Panc1 (cell line): ENCODE measurements around the gene CLINT1. TPM values are rescaled to one million over a fixed set of nuclear protein-coding genes. Genes with fewer than 3 reads are reported as not detected.

Experiments used
- ATAC-seq: fragments of 200-7000 bp; cut with Tn5 transposase; 2 replicates; pipeline ENCODE4 v1.9.1; 2020; ENCODE audit warnings: mild to moderate bottlenecking, moderate library complexity
- BruUV-seq: library from RNA; stranded (reverse); fragments of 400-500 nt; replicated peaks from 2 replicates; lab custom pipeline; 2021; lab: Mats Ljungman, UMichigan
- CTCF ChIA-PET: fragments of 300-600 bp; sonication (Branson Sonifier 250); formaldehyde crosslinking; loops from one replicate; lab custom pipeline; 2022; ENCODE audit warnings: antibody characterized with exemption; lab: Charles Lee
- POLR2A ChIA-PET: fragments of 300-600 bp; sonication (Branson Sonifier 250); formaldehyde crosslinking; loops from one replicate; lab custom pipeline; 2022; ENCODE audit warnings: antibody characterized with exemption; lab: Charles Lee
- DNase-seq: peaks from one replicate; pipeline ENCODE4 v3.0.0-alpha.2; 2010; ENCODE audit warnings: low read depth, low spot score
- H3K27ac ChIP-seq: 2 replicates; pipeline ENCODE4 v1.5.1; 2011; ENCODE audit warnings: mild to moderate bottlenecking, low read length, inconsistent platforms
- H3K27me3 ChIP-seq: fragments of 200-500 bp; sonication (Bioruptor generic); 2 replicates; pipeline ENCODE4 v1.6.0; 2014; ENCODE audit warnings: low read length, inconsistent platforms; ENCODE audit not compliant: control insufficient read depth, insufficient read depth
- H3K36me3 ChIP-seq: fragments of 200-500 bp; sonication (Bioruptor generic); 2 replicates; pipeline ENCODE4 v1.5.1; 2014; ENCODE audit warnings: inconsistent platforms, mild to moderate bottlenecking, low read length, moderate library complexity; ENCODE audit not compliant: control insufficient read depth, insufficient read depth
- H3K4me1 ChIP-seq: 2 replicates; pipeline ENCODE4 v1.5.1; 2011; ENCODE audit warnings: inconsistent platforms, mild to moderate bottlenecking, low read length, moderate library complexity; ENCODE audit not compliant: control insufficient read depth, insufficient read depth
- H3K4me3 ChIP-seq, 2 experiments: 2 replicates each; pipeline ENCODE4 v1.5.1; 2011 to 2012; ENCODE audit warnings: low read depth in 2 of 2, low read length in 2 of 2, mild to moderate bottlenecking in 2 of 2, inconsistent platforms in 1 of 2, moderate library complexity in 1 of 2
- H3K9me3 ChIP-seq: fragments of 200-500 bp; sonication (Bioruptor generic); 2 replicates; pipeline ENCODE4 v1.5.1; 2014; ENCODE audit warnings: low read depth, mild to moderate bottlenecking, inconsistent platforms, low read length, moderate library complexity; ENCODE audit not compliant: control insufficient read depth, insufficient read depth
- CTCF ChIP-seq: fragments of 450-650 bp; IDR thresholded peaks from 2 replicates; pipeline ENCODE4 v1.5.1; 2017; ENCODE audit warnings: mild to moderate bottlenecking
- POLR2AphosphoS5 ChIP-seq: IDR thresholded peaks from 2 replicates; pipeline ENCODE4 v1.6.1; 2012; ENCODE audit warnings: mild to moderate bottlenecking, low read depth, low read length, moderate library complexity
- REST ChIP-seq, 2 experiments: IDR thresholded peaks; 2 replicates each; pipeline ENCODE4 v1.6.1; 2011 to 2012; ENCODE audit warnings: low read depth in 2 of 2, control low read depth in 1 of 2, low read length in 1 of 2, mild to moderate bottlenecking in 1 of 2, moderate library complexity in 1 of 2; ENCODE audit not compliant: insufficient read depth in 1 of 2
- TCF7L2 ChIP-seq: IDR thresholded peaks from 2 replicates; pipeline ENCODE4 v1.6.1; 2011; ENCODE audit warnings: mild to moderate bottlenecking, low read depth, low read length, inconsistent platforms
- in situ Hi-C: cut with HindIII; loops from 2 replicates; pipeline ENCODE4 v1.10.0; 2016; ENCODE audit warnings: low sequenced_read_pairs, low pct_unique_long_range_greater_than_20kb
- intact Hi-C: fragments of 100-400 bp; cut with micrococcal nuclease; formaldehyde crosslinking; loops from one replicate; pipeline ENCODE4 v1.10.0; 2022; ENCODE audit not compliant: unreplicated experiment
- total RNA-seq: library from RNA; stranded (reverse); gene quantifications from one replicate; pipeline ENCODE4 v1.2.1, GENCODE V29; 2021; ENCODE audit not compliant: unreplicated experiment

Gene CLINT1
- total RNA-seq, 1 experiment from 2014 or later, result 81.6 TPM

GRCh38 chr5:157800137-157800536 is 58.8 kb downstream of the CLINT1 start:
- Histone ChIP-seq H3K9me3 (no peaks in the 10 kb centered on the region), H3K27ac (no peak overlapping the region), H3K4me3 (no peak overlapping the region), H3K4me1 (no peaks in the 10 kb centered on the region), H3K27me3 (no peaks in the 10 kb centered on the region), H3K36me3 (peaks cover 18% of the 10 kb centered on the region)
- DNase-seq (no peak), ATAC-seq (no peak)
- ChIA-PET CTCF (no interaction called here), POLR2A (interaction anchor here (0.6 kb wide), 1 partner anchor 9 kb away, joined by 3 read pairs; no protein-coding TSS in a partner anchor)
- in situ Hi-C loops, result no loop called here
- TF ChIP-seq TCF7L2, result no peak
- TF ChIP-seq POLR2AphosphoS5, result no peak
- TF ChIP-seq REST (IDR thresholded peaks at IDR 0.05; ENCODE audit: insufficient read depth in 1 of 2, low read depth in 2 of 2, low read length in 1 of 2), result no peak
- TF ChIP-seq CTCF, result no peak
- BruUV-seq, result no TSS peak
- intact Hi-C loops, result no loop called here

- intact Hi-C loops, result no loop called here
- peaks cover 14% of the 10 kb centered on the region for H3K36me3 ChIP-seq
Measured at GRCh38 chr5:157799578-157799977, 59.4 kb downstream of the CLINT1 start.

More at GRCh38 chr5:157799578-157799977, 59.4 kb downstream of the CLINT1 start:
- Histone ChIP-seq H3K4me3 (no peak overlapping the region), H3K4me1 (no peaks in the 10 kb centered on the region), H3K27me3 (no peaks in the 10 kb centered on the region), H3K9me3 (no peaks in the 10 kb centered on the region), H3K27ac (no peak overlapping the region)
- no peak for ATAC-seq
- no peak for DNase-seq
- ChIA-PET POLR2A (no interaction called here), CTCF (no interaction called here)
- in situ Hi-C loops, result no loop called here
- TF ChIP-seq TCF7L2 (no peak), REST (IDR thresholded peaks at IDR 0.05; ENCODE audit: insufficient read depth in 1 of 2, low read depth in 2 of 2, low read length in 1 of 2) (no peak), CTCF (no peak)
- no TSS peak for BruUV-seq
